B cell (primary cell): ENCODE data around the gene ATIC. TPM values are rescaled to one million over a fixed set of nuclear protein-coding genes. Genes with fewer than 3 reads are reported as not detected.

ENCODE experiments used
- ATAC-seq: fragments of 200-7000 bp; cut with Tn5 transposase; one replicate; pipeline ENCODE4 v1.10.0; 2021; ENCODE audit warnings: low read depth, mild to moderate bottlenecking, moderate number of reproducible peaks, moderate library complexity
- CTCF ChIA-PET: fragments of 350-600 bp; sonication (Branson Sonifier 250); formaldehyde crosslinking; loops from one replicate; lab custom pipeline; 2021; ENCODE audit warnings: antibody characterized with exemption, inconsistent platforms; lab: Charles Lee
- POLR2A ChIA-PET: fragments of 350-600 bp; sonication (Branson Sonifier 250); formaldehyde crosslinking; loops from one replicate; lab custom pipeline; 2021; ENCODE audit warnings: antibody characterized with exemption; lab: Charles Lee
- DNase-seq: peaks from one replicate; pipeline ENCODE4 v3.0.0; 2013
- H2AFZ ChIP-seq: 2 replicates; pipeline ENCODE4 v1.6.1; 2012; ENCODE audit warnings: mild to moderate bottlenecking, low read depth, low read length; ENCODE audit not compliant: insufficient read depth, poor library complexity, severe bottlenecking
- H3K27ac ChIP-seq, 2 donors: 1 replicate in 1 of 2; 2 replicates in 1 of 2; pipeline ENCODE4 v1.5.1; 2012 to 2013; ENCODE audit warnings: low read length in 2 of 2, mild to moderate bottlenecking in 2 of 2, moderate library complexity in 1 of 2
- H3K27me3 ChIP-seq, 4 experiments: fragments of 200-600 bp in 1 of 4; sonication (generic) in 1 of 4; replicated peaks in 1 of 4; 1 replicate in 2 of 4; 2 replicates in 2 of 4; pipeline versions ENCODE4 v1.6.1 to v1.7.0; 2013 to 2016; ENCODE audit warnings: low read length in 3 of 4, mild to moderate bottlenecking in 2 of 4, mixed read lengths in 1 of 4, moderate library complexity in 1 of 4; ENCODE audit not compliant: insufficient read depth in 4 of 4, control insufficient read depth in 3 of 4; ENCODE audit errors: control extremely low read depth in 1 of 4
- H3K36me3 ChIP-seq, 2 experiments: replicated peaks in 1 of 2; 1 replicate in 1 of 2; 2 replicates in 1 of 2; pipeline versions ENCODE4 v1.6.1 to v1.7.1; 2013; ENCODE audit warnings: low read length in 1 of 2; ENCODE audit not compliant: insufficient read depth in 2 of 2, control insufficient read depth in 1 of 2; ENCODE audit errors: control extremely low read depth in 1 of 2, extremely low read depth in 1 of 2
- H3K4me1 ChIP-seq, 2 donors: fragments of 200-600 bp in 1 of 2; sonication (generic) in 1 of 2; 1 replicate in 1 of 2; 2 replicates in 1 of 2; pipeline versions ENCODE4 v1.5.1 to v1.6.1; 2013 to 2017; ENCODE audit warnings: low read length in 2 of 2; ENCODE audit not compliant: control insufficient read depth in 2 of 2, insufficient read depth in 2 of 2
- H3K4me2 ChIP-seq: replicated peaks from 2 replicates; pipeline ENCODE3; 2012; ENCODE audit warnings: mild to moderate bottlenecking, low read depth, low read length; ENCODE audit not compliant: poor library complexity, severe bottlenecking
- H3K4me3 ChIP-seq, 5 experiments: fragments of 200-600 bp in 1 of 5; sonication (generic) in 1 of 5; 1 replicate in 3 of 5; 2 replicates in 2 of 5; pipeline versions ENCODE4 v1.5.1 to v1.7.0; 2011 to 2016; ENCODE audit warnings: low read length in 4 of 5, mild to moderate bottlenecking in 4 of 5, low read depth in 2 of 5, control low read depth in 1 of 5, moderate library complexity in 1 of 5; ENCODE audit not compliant: insufficient read depth in 1 of 5; ENCODE audit errors: control extremely low read depth in 1 of 5, extremely low read depth in 1 of 5
- H3K79me2 ChIP-seq: fragments of 200-600 bp; sonication (generic); one replicate; pipeline ENCODE4 v1.6.0; 2016; ENCODE audit warnings: low read length; ENCODE audit not compliant: control insufficient read depth, insufficient read depth
- H3K9ac ChIP-seq: fragments of 200-600 bp; sonication (generic); 2 replicates; pipeline ENCODE4 v1.6.1; 2017; ENCODE audit warnings: mild to moderate bottlenecking, low read length, moderate library complexity
- H3K9me3 ChIP-seq, 3 donors: one replicate each; pipeline versions ENCODE4 v1.6.1 to v1.7.1; 2013; ENCODE audit warnings: low read length in 2 of 3; ENCODE audit not compliant: control insufficient read depth in 2 of 3, insufficient read depth in 1 of 3; ENCODE audit errors: control extremely low read depth in 1 of 3
- H4K20me1 ChIP-seq: 2 replicates; pipeline ENCODE4 v1.6.0; 2012; ENCODE audit warnings: mild to moderate bottlenecking, low read length; ENCODE audit not compliant: insufficient read depth, control insufficient read depth, poor library complexity, severe bottlenecking
- H3K27ac Mint-ChIP-seq: one replicate; pipeline ENCODE4 v1.8.0; 2021; ENCODE audit warnings: mixed read lengths
- H3K27me3 Mint-ChIP-seq: one replicate; pipeline ENCODE4 v1.8.0; 2021; ENCODE audit warnings: mixed read lengths
- H3K4me1 Mint-ChIP-seq: one replicate; pipeline ENCODE4 v1.8.0; 2021; ENCODE audit warnings: mixed read lengths
- H3K4me3 Mint-ChIP-seq: one replicate; pipeline ENCODE4 v1.8.0; 2021; ENCODE audit warnings: mixed read lengths
- H3K9me3 Mint-ChIP-seq: one replicate; pipeline ENCODE4 v1.8.0; 2022; ENCODE audit warnings: mixed read lengths; ENCODE audit not compliant: insufficient read depth
- EZH2 ChIP-seq: IDR thresholded peaks from 2 replicates; pipeline ENCODE4 v1.6.1; 2012; ENCODE audit warnings: borderline replicate concordance, low read depth, mild to moderate bottlenecking, moderate library complexity, low read length; ENCODE audit not compliant: insufficient read depth, poor library complexity, severe bottlenecking
- WGBS: methylation state at CpG from one replicate; pipeline ENCODE4 v1.1.5; 2013; ENCODE audit warnings: missing lambda C conversion rate; ENCODE audit not compliant: insufficient coverage; 5-methylcytosine and 5-hydroxymethylcytosine counted together
- intact Hi-C: fragments of 100-400 bp; cut with micrococcal nuclease; formaldehyde crosslinking; loops from one replicate; pipeline ENCODE4 v1.10.0; 2022
- polyA plus RNA-seq: library from polyadenylated mRNA; depleted of rRNA; stranded (reverse); fragments of >200 nt; gene quantifications from 2 replicates; pipeline ENCODE4 v1.2.3, GENCODE V29; 2012
- total RNA-seq, 2 donors: library from RNA; stranded (reverse); fragments of 120-200 nt in 1 of 2; gene quantifications; 1 replicate in 1 of 2; 2 replicates in 1 of 2; pipeline versions ENCODE4 v1.2.3 to v1.2.4, GENCODE V29; 2013 to 2022
- TF ChIP-seq, protein P1 (sequence below): fragments of 200-600 bp; IDR thresholded peaks from one replicate; pipeline ENCODE4 v1.8.0; 2022; ENCODE audit warnings: antibody characterized with exemption, mild to moderate bottlenecking

ATIC gene
- total and polyA plus RNA-seq, 2 donors (not counting 1 experiment from before 2014, with no cell fraction given), result 55.4 to 80.4 TPM

GRCh38 chr2:215392687-215393270 is 80.9 kb downstream of the ATIC start:
- no peaks in the 10 kb centered on the region for H3K9me3 ChIP-seq
- WGBS, result 98% methylated on average over 7 of the region's 12 CpGs
- DNase-seq (no peak), ATAC-seq (no peak)
- H3K4me3 Mint-ChIP-seq, result no peak overlapping the region
- H3K9me3 Mint-ChIP-seq, result peaks cover 3% of the 10 kb centered on the region
- ChIA-PET POLR2A (no interaction called here), CTCF (no interaction called here)
- H3K4me3 ChIP-seq, result no peak overlapping the region
- H3K27ac ChIP-seq, result no peak overlapping the region
- intact Hi-C loops, result no loop called here
- no peak overlapping the region for H3K9ac ChIP-seq
- no peaks in the 10 kb centered on the region for H4K20me1 ChIP-seq
- H2AFZ ChIP-seq, result no peak overlapping the region
- H3K4me1 ChIP-seq, result no peaks in the 10 kb centered on the region
- H3K4me1 Mint-ChIP-seq, result peaks cover 8% of the 10 kb centered on the region
- H3K27ac Mint-ChIP-seq, result no peak overlapping the region
- no peaks in the 10 kb centered on the region for H3K27me3 ChIP-seq
- H3K27me3 Mint-ChIP-seq, result peaks cover under 1% of the 10 kb centered on the region
- H3K79me2 ChIP-seq, result no peaks in the 10 kb centered on the region
- H3K4me2 ChIP-seq, result no peak overlapping the region
- TF ChIP-seq, protein P1, sequence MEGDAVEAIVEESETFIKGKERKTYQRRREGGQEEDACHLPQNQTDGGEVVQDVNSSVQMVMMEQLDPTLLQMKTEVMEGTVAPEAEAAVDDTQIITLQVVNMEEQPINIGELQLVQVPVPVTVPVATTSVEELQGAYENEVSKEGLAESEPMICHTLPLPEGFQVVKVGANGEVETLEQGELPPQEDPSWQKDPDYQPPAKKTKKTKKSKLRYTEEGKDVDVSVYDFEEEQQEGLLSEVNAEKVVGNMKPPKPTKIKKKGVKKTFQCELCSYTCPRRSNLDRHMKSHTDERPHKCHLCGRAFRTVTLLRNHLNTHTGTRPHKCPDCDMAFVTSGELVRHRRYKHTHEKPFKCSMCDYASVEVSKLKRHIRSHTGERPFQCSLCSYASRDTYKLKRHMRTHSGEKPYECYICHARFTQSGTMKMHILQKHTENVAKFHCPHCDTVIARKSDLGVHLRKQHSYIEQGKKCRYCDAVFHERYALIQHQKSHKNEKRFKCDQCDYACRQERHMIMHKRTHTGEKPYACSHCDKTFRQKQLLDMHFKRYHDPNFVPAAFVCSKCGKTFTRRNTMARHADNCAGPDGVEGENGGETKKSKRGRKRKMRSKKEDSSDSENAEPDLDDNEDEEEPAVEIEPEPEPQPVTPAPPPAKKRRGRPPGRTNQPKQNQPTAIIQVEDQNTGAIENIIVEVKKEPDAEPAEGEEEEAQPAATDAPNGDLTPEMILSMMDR, result no peak
- no peak for TF ChIP-seq EZH2
- H3K36me3 ChIP-seq, result no peaks in the 10 kb centered on the region

DNA sequence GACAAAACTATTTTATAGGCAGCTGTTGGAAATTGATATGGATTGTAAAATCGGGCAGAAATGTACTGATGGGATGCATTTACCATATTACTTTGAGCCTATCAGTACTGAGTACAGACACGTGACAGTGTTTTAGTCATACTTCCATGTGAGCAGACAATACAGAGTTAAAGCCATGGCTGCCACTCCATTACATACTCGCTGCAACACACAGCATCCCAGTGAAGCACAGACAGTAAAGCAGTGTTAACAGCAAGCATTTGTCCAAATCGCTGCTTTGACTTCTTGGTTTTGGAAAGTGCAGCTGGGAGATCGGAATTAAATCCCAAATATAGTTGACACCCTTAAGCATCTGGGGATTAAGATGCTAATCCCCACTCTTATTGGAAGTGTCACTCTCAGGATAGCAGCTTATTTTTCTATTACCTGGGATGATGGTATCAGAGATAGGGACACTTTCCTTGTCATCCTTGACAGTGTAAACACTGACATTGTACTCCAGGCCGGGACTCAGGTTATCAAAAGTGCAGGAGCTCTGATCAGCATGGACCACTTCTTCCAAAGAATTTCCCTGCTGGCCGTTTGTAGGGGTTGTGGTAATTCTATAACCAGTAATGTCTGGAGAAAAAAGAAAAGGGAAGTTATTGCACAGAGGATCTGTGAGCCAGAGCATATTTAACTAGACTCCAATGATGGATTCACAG is 82.4 kb downstream of the ATIC start:
- ATAC-seq, result no peak
- Histone ChIP-seq H3K27ac (no peak overlapping the region), H3K79me2 (no peaks in the 10 kb centered on the region), H4K20me1 (no peaks in the 10 kb centered on the region), H3K27me3 (no peaks in the 10 kb centered on the region), H3K9me3 (no peaks in the 10 kb centered on the region), H3K4me1 (no peaks in the 10 kb centered on the region), H3K4me2 (no peak overlapping the region), H3K36me3 (no peaks in the 10 kb centered on the region), H3K4me3 (no peak overlapping the region), H2AFZ (no peak overlapping the region), H3K9ac (no peak overlapping the region)
- Mint-ChIP-seq H3K27me3 (peaks cover 11% of the 10 kb centered on the region), H3K4me3 (no peak overlapping the region), H3K9me3 (peaks cover 3% of the 10 kb centered on the region), H3K27ac (no peak overlapping the region), H3K4me1 (peaks cover 8% of the 10 kb centered on the region)
- WGBS, result 78% methylated on average over 7 of the region's 7 CpGs
- intact Hi-C loops, result no loop called here
- no peak for DNase-seq
- ChIA-PET POLR2A (no interaction called here), CTCF (no interaction called here)
- TF ChIP-seq EZH2, result no peak
- TF ChIP-seq, protein P1, result no peak
